NCI-H2227 (cell line): Measurements from ENCODE around the gene GFI1B.
A peak's percentile ranks its signal among the peaks of the same experiment; 100 is the strongest.
"Not testable (repeated sequence)": the region's sequence is repeated elsewhere in the genome, so short reads cannot be mapped to it uniquely, and the experiment has no call there.

Experiments used
- DNase-seq: peaks from one replicate; lab custom pipeline; 2025; ENCODE audit not compliant: unreplicated experiment; lab: John Stamatoyannopoulos, UW

The GFI1B gene

GRCh38 chr9:132990781-132991180 is 12.3 kb downstream of the GFI1B start:
- no peak for DNase-seq

GRCh38 chr9:132991351-132992300 is 13.1 kb downstream of the GFI1B start:
- DNase-seq: no peak

GRCh38 chr9:132993511-132993939 is 15.0 kb downstream of the GFI1B start:
- no peak for DNase-seq

GRCh38 chr9:132994410-132995120 is 16.1 kb downstream of the GFI1B start:
- peak; percentile 10 for DNase-seq

- no peak for DNase-seq
Observed at GRCh38 chr9:132995121-132995420, 16.6 kb downstream of the GFI1B start.

- DNase-seq: no peak
Observed at GRCh38 chr9:132995879-132996278, 17.4 kb downstream of the GFI1B start.

- DNase-seq: no peak
Observed at GRCh38 chr9:132996526-132996925, 18.0 kb downstream of the GFI1B start.

- DNase-seq: no peak
Observed at GRCh38 chr9:132997591-132997990, 19.1 kb downstream of the GFI1B start.

GRCh38 chr9:132998221-132998620 is 19.7 kb downstream of the GFI1B start:
- DNase-seq: not testable (repeated sequence)

GRCh38 chr9:132998831-132999635 is 20.5 kb downstream of the GFI1B start:
- DNase-seq: no peak

GRCh38 chr9:133002147-133003070 is 23.9 kb downstream of the GFI1B start:
- no peak for DNase-seq

GRCh38 chr9:133003071-133003461 is 24.6 kb downstream of the GFI1B start:
- no peak for DNase-seq

- DNase-seq: no peak
Observed at GRCh38 chr9:133003671-133004090, 25.2 kb downstream of the GFI1B start.

GRCh38 chr9:133004091-133004998 is 25.9 kb downstream of the GFI1B start:
- no peak for DNase-seq

- no peak for DNase-seq
Observed at GRCh38 chr9:133004999-133005760, 26.7 kb downstream of the GFI1B start.

GRCh38 chr9:133005957-133006356 is 27.5 kb downstream of the GFI1B start:
- no peak for DNase-seq

- DNase-seq: no peak
Observed at GRCh38 chr9:133006731-133007352, 28.3 kb downstream of the GFI1B start.

- no peak for DNase-seq
Observed at GRCh38 chr9:133008406-133008805, 29.9 kb downstream of the GFI1B start.
